ENCODE measurements around the gene CDCA4. TPM values are rescaled to one million over a fixed set of nuclear protein-coding genes. Genes with fewer than 3 reads are reported as not detected.

The CDCA4 gene
- total RNA-seq, 1 experiment from 2014 or later, result 24.9 TPM

- H3K79me2 ChIP-seq (ENCODE audit: low read depth), result no peaks in the 10 kb centered on the region
- no peaks in the 10 kb centered on the region for H3K9me2 ChIP-seq (ENCODE audit: insufficient read depth)
- peaks cover 18% of the 10 kb centered on the region for H3K4me1 ChIP-seq (replicated peaks; ENCODE audit: insufficient read depth)
- ChIA-PET POLR2A (ENCODE audit: unreplicated experiment) (no interaction called here), CTCF (no interaction called here)
- H3K36me3 ChIP-seq (ENCODE audit: low read depth), result no peaks in the 10 kb centered on the region
- H3K4me2 ChIP-seq, result no peak overlapping the region
- H3K9me3 ChIP-seq (ENCODE audit: insufficient read depth, low read depth), result no peaks in the 10 kb centered on the region
- no peak overlapping the region for H3K4me3 ChIP-seq
- H3K27me3 ChIP-seq (ENCODE audit: insufficient read depth, low read depth), result no peaks in the 10 kb centered on the region
- BruUV-seq (replicated peaks), result no TSS peak
- no peaks in the 10 kb centered on the region for H4K20me1 ChIP-seq (ENCODE audit: insufficient read depth)
- H3K27ac ChIP-seq, result no peak overlapping the region
- no peak for DNase-seq
- intact Hi-C loops (cut with micrococcal nuclease; ENCODE audit: unreplicated experiment), result no loop called here
- H2AFZ ChIP-seq, result no peak overlapping the region
- TF ChIP-seq EZH2 (IDR thresholded peaks at IDR 0.05; ENCODE audit: low read depth) (no peak), CTCF (conservative IDR thresholded peaks at IDR 0.05) (no peak)
- H3F3A ChIP-seq (ENCODE audit: insufficient read depth, low read depth), result peaks cover 13% of the 10 kb centered on the region; the same call in 1 of the 2 replicates
Observed at GRCh38 chr14:105053421-105053820, 32.5 kb upstream of the CDCA4 start.

GRCh38 chr14:105052110-105052458 is 31.2 kb upstream of the CDCA4 start:
- no peaks in the 10 kb centered on the region for H3K79me2 ChIP-seq (ENCODE audit: low read depth)
- H3K4me2 ChIP-seq, result no peak overlapping the region
- DNase-seq, result peak in 1 of 2 experiments; percentile 38
- no peaks in the 10 kb centered on the region for H4K20me1 ChIP-seq (ENCODE audit: insufficient read depth)
- no TSS peak for BruUV-seq (replicated peaks)
- H3F3A ChIP-seq (ENCODE audit: insufficient read depth, low read depth), result peaks cover 13% of the 10 kb centered on the region; the same call in 1 of the 2 replicates
- intact Hi-C loops (cut with micrococcal nuclease; ENCODE audit: unreplicated experiment), result no loop called here
- no peak overlapping the region for H2AFZ ChIP-seq
- no peak overlapping the region for H3K27ac ChIP-seq
- no peaks in the 10 kb centered on the region for H3K9me3 ChIP-seq (ENCODE audit: insufficient read depth, low read depth)
- TF ChIP-seq CTCF (conservative IDR thresholded peaks at IDR 0.05) (no peak), EZH2 (IDR thresholded peaks at IDR 0.05; ENCODE audit: low read depth) (no peak)
- ChIA-PET CTCF (interaction anchor here (0.7 kb wide), 2 partner anchors 40 to 240 kb away, joined by 3 to 5 read pairs; no protein-coding TSS in a partner anchor), POLR2A (ENCODE audit: unreplicated experiment) (interaction anchor here (0.6 kb wide), 1 partner anchor 19 kb away, joined by 4 read pairs; no protein-coding TSS in a partner anchor)
- no peaks in the 10 kb centered on the region for H3K36me3 ChIP-seq (ENCODE audit: low read depth)
- H3K27me3 ChIP-seq (ENCODE audit: insufficient read depth, low read depth), result no peaks in the 10 kb centered on the region
- peaks cover 18% of the 10 kb centered on the region for H3K4me1 ChIP-seq (replicated peaks; ENCODE audit: insufficient read depth)
- H3K4me3 ChIP-seq, result no peak overlapping the region
- no peaks in the 10 kb centered on the region for H3K9me2 ChIP-seq (ENCODE audit: insufficient read depth)

- intact Hi-C loops (cut with micrococcal nuclease; ENCODE audit: unreplicated experiment), result loop anchor here (2.0 kb wide), 1 partner anchor 35 kb away; no protein-coding TSS in a partner anchor
- BruUV-seq (replicated peaks), result no TSS peak
- CTCF ChIA-PET, result interaction anchor here (0.7 kb wide), 1 partner anchor 41 kb away, joined by 3 read pairs; no protein-coding TSS in a partner anchor
Observed at GRCh38 chr14:105051182-105052109, 30.6 kb upstream of the CDCA4 start.

More at GRCh38 chr14:105051182-105052109, 30.6 kb upstream of the CDCA4 start:
- POLR2A ChIA-PET (ENCODE audit: unreplicated experiment), result interaction anchor here (0.6 kb wide), 1 partner anchor 18 kb away, joined by 4 read pairs; no protein-coding TSS in a partner anchor
- Histone ChIP-seq H3F3A (ENCODE audit: insufficient read depth, low read depth) (peaks cover 13% of the 10 kb centered on the region; the same call in 1 of the 2 replicates), H3K4me1 (replicated peaks; ENCODE audit: insufficient read depth) (peaks cover 18% of the 10 kb centered on the region), H3K4me3 (no peak overlapping the region), H3K9me2 (ENCODE audit: insufficient read depth) (no peaks in the 10 kb centered on the region), H4K20me1 (ENCODE audit: insufficient read depth) (no peaks in the 10 kb centered on the region), H3K9me3 (ENCODE audit: insufficient read depth, low read depth) (no peaks in the 10 kb centered on the region), H3K27me3 (ENCODE audit: insufficient read depth, low read depth) (no peaks in the 10 kb centered on the region), H3K27ac (no peak overlapping the region), H3K4me2 (no peak overlapping the region), H3K36me3 (ENCODE audit: low read depth) (no peaks in the 10 kb centered on the region), H2AFZ (no peak overlapping the region), H3K79me2 (ENCODE audit: low read depth) (no peaks in the 10 kb centered on the region)
- no peak for DNase-seq
- TF ChIP-seq EZH2 (IDR thresholded peaks at IDR 0.05; ENCODE audit: low read depth) (no peak), CTCF (conservative IDR thresholded peaks at IDR 0.05) (no peak)
